ENCODE results near the gene HTR1E. TPM values are rescaled to one million over a fixed set of nuclear protein-coding genes. Genes with fewer than 3 reads are reported as not detected.
"Not testable (repeated sequence)": the region's sequence is repeated elsewhere in the genome, so short reads cannot be mapped to it uniquely, and the experiment has no call there.

Gene HTR1E
- total and polyA plus RNA-seq, 2 of the 8 experiments (the other 6 are each of a cell fraction or from before 2014, with no cell fraction given): 0.09 TPM; not detected in 1

DNA sequence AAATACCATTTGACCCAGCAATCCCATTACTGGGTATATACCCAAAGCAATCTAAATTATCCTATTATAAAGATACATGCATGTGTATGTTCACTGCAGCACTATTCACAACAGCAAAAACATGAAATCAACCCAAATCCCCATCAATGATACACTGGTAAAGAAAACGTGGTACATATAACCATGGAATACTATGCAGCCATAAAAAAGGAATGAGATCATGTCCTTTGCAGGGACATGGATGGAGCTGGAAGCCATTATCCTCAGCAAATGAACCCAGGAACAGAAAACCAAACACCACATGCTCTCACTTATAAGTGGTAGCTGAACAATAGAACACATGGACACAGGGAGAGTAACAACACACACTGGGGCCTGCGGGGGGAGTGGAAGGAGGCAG, 69.2 kb downstream of the HTR1E start:
- H2BK15ac ChIP-seq (ENCODE audit: low read length); H3K4me3 ChIP-seq (ENCODE audit: extremely low read depth in 1 of 4, insufficient read depth in 2 of 4, low read depth in 3 of 4, low read length in 4 of 4); H3K79me1 ChIP-seq (ENCODE audit: low read depth, low read length); H2BK120ac ChIP-seq (replicated peaks; ENCODE audit: low read depth, low read length); H3K27me3 ChIP-seq (replicated peaks in 1 of 4; ENCODE audit: control insufficient read depth in 3 of 4, extremely low read depth in 1 of 4, insufficient read depth in 3 of 4, low read length in 3 of 4); H4K5ac ChIP-seq (ENCODE audit: insufficient read length, low read depth, low read length); H2BK5ac ChIP-seq (ENCODE audit: low read depth, low read length); H4K20me1 ChIP-seq (replicated peaks in 1 of 2; ENCODE audit: control insufficient read depth in 1 of 2, insufficient read depth in 2 of 2, low read length in 2 of 2); H3K14ac ChIP-seq (ENCODE audit: insufficient read length); H3K79me2 ChIP-seq (ENCODE audit: control insufficient read depth in 1 of 2, insufficient read depth in 2 of 2, low read length in 2 of 2); FAIRE-seq; H4K91ac ChIP-seq (replicated peaks; ENCODE audit: insufficient read length, low read length); H3K4ac ChIP-seq (replicated peaks; ENCODE audit: insufficient read length, low read depth, low read length); H2AFZ ChIP-seq (ENCODE audit: low read length); H3K9ac ChIP-seq (replicated peaks in 1 of 4; ENCODE audit: extremely low read depth in 1 of 4, low read depth in 3 of 4, low read length in 3 of 4); H2BK20ac ChIP-seq (ENCODE audit: low read length); H3K23me2 ChIP-seq (ENCODE audit: low read depth, low read length); H3K56ac ChIP-seq (replicated peaks; ENCODE audit: insufficient read length, low read depth, low read length); H2AK5ac ChIP-seq (ENCODE audit: low read depth, low read length); H4K8ac ChIP-seq (ENCODE audit: extremely low read depth, insufficient read depth, low read length); DNase-seq (ENCODE audit: low read depth in 1 of 2, low spot score in 2 of 2); H2BK12ac ChIP-seq (ENCODE audit: low read depth, low read length); POLR2A ChIA-PET (ENCODE audit: partially characterized antibody); H3K4me1 ChIP-seq (replicated peaks in 1 of 4; ENCODE audit: control insufficient read depth in 3 of 4, insufficient read depth in 4 of 4, low read length in 3 of 4); H3K27ac ChIP-seq (ENCODE audit: low read depth, low read length); H3K23ac ChIP-seq (ENCODE audit: insufficient read length); H3K36me3 ChIP-seq (ENCODE audit: control insufficient read depth in 2 of 4, insufficient read depth in 4 of 4, low read length in 3 of 4); H3K4me2 ChIP-seq (ENCODE audit: insufficient read depth in 1 of 2, low read depth in 2 of 2, low read length in 2 of 2); H3K18ac ChIP-seq (ENCODE audit: extremely low read depth, low read length): not testable (repeated sequence)
- CTCF ChIA-PET (ENCODE audit: partially characterized antibody): interaction anchor here (0.7 kb wide), 1 partner anchor 33 kb away, joined by 3 read pairs; no protein-coding TSS in a partner anchor
- peaks cover 6 to 12% of the 10 kb centered on the region in 2 experiments; a peak in 3 of 4 replicates for H3K9me3 ChIP-seq (ENCODE audit: insufficient read depth in 2 of 2, low read depth in 1 of 2, low read length in 1 of 2)
- 82% methylated on average over 2 of the region's 2 CpGs; no CpG with 5 or more reads in 1 of the 2 experiments for WGBS, 2 experiments (ENCODE audit: extremely low coverage in 1 of 2, insufficient coverage in 1 of 2, insufficient read length in 1 of 2, insufficient replicate concordance in 2 of 2, low coverage in 1 of 2, low lambda C conversion rate in 2 of 2, missing lambda C conversion rate in 1 of 2)

DNA sequence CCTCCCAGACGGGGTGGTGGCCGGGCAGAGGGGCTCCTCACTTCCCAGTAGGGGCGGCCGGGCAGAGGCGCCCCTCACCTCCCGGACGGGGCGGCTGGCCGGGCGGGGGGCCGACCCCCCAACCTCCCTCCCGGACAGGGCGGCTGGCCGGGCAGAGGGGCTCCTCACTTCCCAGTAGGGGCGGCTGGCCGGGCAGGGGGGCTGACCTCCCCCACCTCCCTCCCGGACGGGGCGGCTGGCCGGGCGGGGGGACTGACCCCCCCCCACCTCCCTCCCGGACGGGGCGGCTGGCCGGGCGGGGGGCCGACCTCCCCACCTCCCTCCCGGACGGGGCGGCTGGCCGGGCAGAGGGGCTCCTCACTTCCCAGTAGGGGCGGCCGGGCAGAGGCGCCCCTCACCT, 72.3 kb downstream of the HTR1E start:
- H3K18ac ChIP-seq (ENCODE audit: extremely low read depth, low read length); H3K27ac ChIP-seq (ENCODE audit: low read depth, low read length); H3K36me3 ChIP-seq (ENCODE audit: control insufficient read depth in 2 of 4, insufficient read depth in 4 of 4, low read length in 3 of 4); CTCF ChIA-PET (ENCODE audit: partially characterized antibody); H3K4me1 ChIP-seq (replicated peaks in 1 of 4; ENCODE audit: control insufficient read depth in 3 of 4, insufficient read depth in 4 of 4, low read length in 3 of 4); H3K14ac ChIP-seq (ENCODE audit: insufficient read length); H4K20me1 ChIP-seq (replicated peaks in 1 of 2; ENCODE audit: control insufficient read depth in 1 of 2, insufficient read depth in 2 of 2, low read length in 2 of 2); H3K79me2 ChIP-seq (ENCODE audit: control insufficient read depth in 1 of 2, insufficient read depth in 2 of 2, low read length in 2 of 2); DNase-seq (ENCODE audit: low read depth in 1 of 2, low spot score in 2 of 2); H2BK5ac ChIP-seq (ENCODE audit: low read depth, low read length); H2AFZ ChIP-seq (ENCODE audit: low read length); H2BK15ac ChIP-seq (ENCODE audit: low read length); H4K91ac ChIP-seq (replicated peaks; ENCODE audit: insufficient read length, low read length); H4K5ac ChIP-seq (ENCODE audit: insufficient read length, low read depth, low read length); H3K23ac ChIP-seq (ENCODE audit: insufficient read length); H3K4ac ChIP-seq (replicated peaks; ENCODE audit: insufficient read length, low read depth, low read length); POLR2A ChIA-PET (ENCODE audit: partially characterized antibody); H3K9ac ChIP-seq (replicated peaks in 1 of 4; ENCODE audit: extremely low read depth in 1 of 4, low read depth in 3 of 4, low read length in 3 of 4); H3K23me2 ChIP-seq (ENCODE audit: low read depth, low read length); H4K8ac ChIP-seq (ENCODE audit: extremely low read depth, insufficient read depth, low read length); H3K79me1 ChIP-seq (ENCODE audit: low read depth, low read length); H2BK12ac ChIP-seq (ENCODE audit: low read depth, low read length); H3K4me2 ChIP-seq (ENCODE audit: insufficient read depth in 1 of 2, low read depth in 2 of 2, low read length in 2 of 2); FAIRE-seq; H2BK20ac ChIP-seq (ENCODE audit: low read length); H3K56ac ChIP-seq (replicated peaks; ENCODE audit: insufficient read length, low read depth, low read length); H3K4me3 ChIP-seq (ENCODE audit: extremely low read depth in 1 of 4, insufficient read depth in 2 of 4, low read depth in 3 of 4, low read length in 4 of 4); H2AK5ac ChIP-seq (ENCODE audit: low read depth, low read length); H3K27me3 ChIP-seq (replicated peaks in 1 of 4; ENCODE audit: control insufficient read depth in 3 of 4, extremely low read depth in 1 of 4, insufficient read depth in 3 of 4, low read length in 3 of 4); H2BK120ac ChIP-seq (replicated peaks; ENCODE audit: low read depth, low read length): not testable (repeated sequence)
- peaks cover 6 to 12% of the 10 kb centered on the region in 2 experiments; a peak in 3 of 4 replicates for H3K9me3 ChIP-seq (ENCODE audit: insufficient read depth in 2 of 2, low read depth in 1 of 2, low read length in 1 of 2)
- no CpG with 5 or more reads among the region's 34 CpGs for WGBS, 2 experiments (ENCODE audit: extremely low coverage in 1 of 2, insufficient coverage in 1 of 2, insufficient read length in 1 of 2, insufficient replicate concordance in 2 of 2, low coverage in 1 of 2, low lambda C conversion rate in 2 of 2, missing lambda C conversion rate in 1 of 2)
